Neural progenitor cell (in vitro differentiated cells): ENCODE data around the gene TMEM145.

ENCODE experiments used
- EZH2 ChIP-seq: fragments of 200-600 bp; sonication (generic); IDR thresholded peaks from 2 replicates; pipeline ENCODE4 v1.6.1; 2017; ENCODE audit warnings: antibody characterized with exemption, mild to moderate bottlenecking, moderate library complexity
- TF ChIP-seq, protein P1 (sequence below): fragments of 200-600 bp; sonication (generic); IDR thresholded peaks from 2 replicates; pipeline ENCODE4 v1.5.1; 2017; ENCODE audit warnings: antibody characterized with exemption, mild to moderate bottlenecking

DNA sequence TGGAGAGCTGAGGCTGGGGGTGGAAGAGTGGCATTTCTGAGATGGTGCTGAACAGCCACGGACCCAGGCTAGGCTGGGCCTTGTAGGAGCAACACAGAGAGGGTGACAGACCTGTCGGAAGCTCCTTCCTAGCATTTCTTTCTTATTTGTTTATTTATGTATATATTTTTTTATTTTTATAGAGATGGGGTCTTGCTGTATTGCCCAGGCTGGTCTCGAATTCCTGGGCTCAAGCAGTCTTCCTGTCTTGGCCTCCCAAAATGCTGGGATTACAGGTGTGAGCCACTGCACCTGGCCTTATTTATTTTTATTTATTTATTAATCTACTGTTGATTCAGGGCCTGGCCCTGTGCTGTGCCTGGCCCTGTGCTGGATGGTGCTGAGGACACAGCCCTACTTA is 37.6 kb upstream of the TMEM145 start:
- TF ChIP-seq, protein P1, sequence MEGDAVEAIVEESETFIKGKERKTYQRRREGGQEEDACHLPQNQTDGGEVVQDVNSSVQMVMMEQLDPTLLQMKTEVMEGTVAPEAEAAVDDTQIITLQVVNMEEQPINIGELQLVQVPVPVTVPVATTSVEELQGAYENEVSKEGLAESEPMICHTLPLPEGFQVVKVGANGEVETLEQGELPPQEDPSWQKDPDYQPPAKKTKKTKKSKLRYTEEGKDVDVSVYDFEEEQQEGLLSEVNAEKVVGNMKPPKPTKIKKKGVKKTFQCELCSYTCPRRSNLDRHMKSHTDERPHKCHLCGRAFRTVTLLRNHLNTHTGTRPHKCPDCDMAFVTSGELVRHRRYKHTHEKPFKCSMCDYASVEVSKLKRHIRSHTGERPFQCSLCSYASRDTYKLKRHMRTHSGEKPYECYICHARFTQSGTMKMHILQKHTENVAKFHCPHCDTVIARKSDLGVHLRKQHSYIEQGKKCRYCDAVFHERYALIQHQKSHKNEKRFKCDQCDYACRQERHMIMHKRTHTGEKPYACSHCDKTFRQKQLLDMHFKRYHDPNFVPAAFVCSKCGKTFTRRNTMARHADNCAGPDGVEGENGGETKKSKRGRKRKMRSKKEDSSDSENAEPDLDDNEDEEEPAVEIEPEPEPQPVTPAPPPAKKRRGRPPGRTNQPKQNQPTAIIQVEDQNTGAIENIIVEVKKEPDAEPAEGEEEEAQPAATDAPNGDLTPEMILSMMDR: no peak
- TF ChIP-seq EZH2: no peak
